GM06990 (cell line): ENCODE results near the gene EXOSC5.
"Not testable (repeated sequence)": the region's sequence is repeated elsewhere in the genome, so short reads cannot be mapped to it uniquely, and the experiment has no call there.

Experiments used
- DNase-seq: peaks from one replicate; pipeline ENCODE4 v3.0.0-alpha.2; 2011; ENCODE audit not compliant: insufficient read length; ENCODE audit errors: extremely low read depth
- H3K27me3 ChIP-seq: replicated peaks from 2 replicates; pipeline ENCODE4 v1.6.0; 2011; ENCODE audit warnings: low read length; ENCODE audit not compliant: control insufficient read depth, insufficient read depth
- H3K36me3 ChIP-seq: 2 replicates; pipeline ENCODE4 v1.5.1; 2011; ENCODE audit warnings: low read length; ENCODE audit not compliant: control insufficient read depth, insufficient read depth
- H3K4me3 ChIP-seq: replicated peaks from 2 replicates; pipeline ENCODE4 v1.5.1; 2011; ENCODE audit warnings: low read depth, mild to moderate bottlenecking, control low read depth, low read length
- TF ChIP-seq, protein P1 (sequence below): IDR thresholded peaks from 2 replicates; pipeline ENCODE4 v1.5.1; 2011; ENCODE audit warnings: low read length, control low read depth, mild to moderate bottlenecking, inconsistent platforms; ENCODE audit not compliant: insufficient read depth, poor library complexity, severe bottlenecking

Gene EXOSC5

GRCh38 chr19:41439441-41440222, 42.5 kb upstream of the EXOSC5 start, which contains the start of gene DMAC2:
Gene DMAC2, minus strand, starts transcription at chr19:41439912. Its CDS starts 13 bp downstream, at chr19:41439899.
- Histone ChIP-seq H3K36me3 (peaks cover 2% of the 10 kb centered on the region; the same call in 1 of the 2 replicates), H3K27me3 (no peaks in the 10 kb centered on the region), H3K4me3 (peak within 1 kb of the TSS; percentile 95)
- DNase-seq = peak; percentile 93
- TF ChIP-seq, protein P1, sequence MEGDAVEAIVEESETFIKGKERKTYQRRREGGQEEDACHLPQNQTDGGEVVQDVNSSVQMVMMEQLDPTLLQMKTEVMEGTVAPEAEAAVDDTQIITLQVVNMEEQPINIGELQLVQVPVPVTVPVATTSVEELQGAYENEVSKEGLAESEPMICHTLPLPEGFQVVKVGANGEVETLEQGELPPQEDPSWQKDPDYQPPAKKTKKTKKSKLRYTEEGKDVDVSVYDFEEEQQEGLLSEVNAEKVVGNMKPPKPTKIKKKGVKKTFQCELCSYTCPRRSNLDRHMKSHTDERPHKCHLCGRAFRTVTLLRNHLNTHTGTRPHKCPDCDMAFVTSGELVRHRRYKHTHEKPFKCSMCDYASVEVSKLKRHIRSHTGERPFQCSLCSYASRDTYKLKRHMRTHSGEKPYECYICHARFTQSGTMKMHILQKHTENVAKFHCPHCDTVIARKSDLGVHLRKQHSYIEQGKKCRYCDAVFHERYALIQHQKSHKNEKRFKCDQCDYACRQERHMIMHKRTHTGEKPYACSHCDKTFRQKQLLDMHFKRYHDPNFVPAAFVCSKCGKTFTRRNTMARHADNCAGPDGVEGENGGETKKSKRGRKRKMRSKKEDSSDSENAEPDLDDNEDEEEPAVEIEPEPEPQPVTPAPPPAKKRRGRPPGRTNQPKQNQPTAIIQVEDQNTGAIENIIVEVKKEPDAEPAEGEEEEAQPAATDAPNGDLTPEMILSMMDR = peak; percentile 72

GRCh38 chr19:41437944-41438574, 40.9 kb upstream of the EXOSC5 start:
- H3K4me3 ChIP-seq = no peak overlapping the region
- peaks cover 7% of the 10 kb centered on the region for H3K36me3 ChIP-seq
- DNase-seq = no peak
- TF ChIP-seq, protein P1 = no peak
- H3K27me3 ChIP-seq = no peaks in the 10 kb centered on the region

- TF ChIP-seq, protein P1 = no peak
- Histone ChIP-seq H3K27me3 (no peaks in the 10 kb centered on the region), H3K36me3 (peaks cover 18% of the 10 kb centered on the region), H3K4me3 (no peak overlapping the region)
- DNase-seq = no peak
These were observed 39.5 kb upstream of the EXOSC5 start for GRCh38 chr19:41436674-41436951.

- no peaks in the 10 kb centered on the region for H3K27me3 ChIP-seq
- DNase-seq = no peak
- H3K4me3 ChIP-seq = no peak overlapping the region
- TF ChIP-seq, protein P1 = no peak
- H3K36me3 ChIP-seq = peaks cover 19% of the 10 kb centered on the region
These were observed 38.9 kb upstream of the EXOSC5 start for GRCh38 chr19:41435936-41436673.

DNA sequence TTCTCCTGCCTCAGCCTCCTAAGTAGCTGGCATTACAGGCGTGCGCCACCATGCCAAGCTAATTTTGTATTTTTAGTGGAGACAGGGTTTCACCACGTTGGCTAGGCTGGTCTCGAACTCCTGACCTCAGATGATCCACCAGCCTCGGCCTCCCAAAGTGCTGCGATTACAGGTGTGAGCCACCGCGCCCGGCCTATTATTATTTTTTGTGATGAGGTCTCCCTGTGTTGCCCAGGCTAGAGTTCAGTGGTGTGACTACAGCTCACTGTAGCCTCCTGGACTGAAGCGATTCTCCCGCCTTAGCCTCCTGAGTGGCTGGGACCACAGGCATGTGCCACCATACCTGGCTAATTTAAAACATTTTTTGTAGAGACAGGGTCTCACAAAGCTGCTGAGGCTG, 38.2 kb upstream of the EXOSC5 start:
- H3K4me3 ChIP-seq, DNase-seq, H3K27me3 ChIP-seq: not testable (repeated sequence)
- H3K36me3 ChIP-seq = peaks cover 19% of the 10 kb centered on the region

- no peak overlapping the region for H3K4me3 ChIP-seq
- no peak for DNase-seq
- TF ChIP-seq, protein P1 = no peak
- peaks cover 19% of the 10 kb centered on the region for H3K36me3 ChIP-seq
- H3K27me3 ChIP-seq = no peaks in the 10 kb centered on the region
These were observed 37.3 kb upstream of the EXOSC5 start for GRCh38 chr19:41434450-41434849.
